Activated CD4-positive, alpha-beta memory T cell treated with anti-CD3 and anti-CD28 coated beads for 36 hours (primary cell): ENCODE measurements around the gene TUNAR. TPM values are rescaled to one million over a fixed set of nuclear protein-coding genes. Genes with fewer than 3 reads are reported as not detected.

Source experiments
- CTCF ChIA-PET: fragments of 350-600 bp; sonication (Branson Sonifier 250); formaldehyde crosslinking; loops from one replicate; lab custom pipeline; 2021; ENCODE audit warnings: antibody characterized with exemption, inconsistent platforms; lab: Charles Lee
- POLR2A ChIA-PET: fragments of 350-600 bp; sonication (Branson Sonifier 250); formaldehyde crosslinking; loops from one replicate; lab custom pipeline; 2021; ENCODE audit warnings: antibody characterized with exemption; lab: Charles Lee
- DNase-seq: peaks from one replicate; pipeline ENCODE4 v3.0.0-alpha.2; 2020
- H3K27ac Mint-ChIP-seq: one replicate; pipeline ENCODE4 v1.8.0; 2021; ENCODE audit warnings: mixed read lengths
- H3K27me3 Mint-ChIP-seq: one replicate; pipeline ENCODE4 v1.8.0; 2021; ENCODE audit warnings: mixed read lengths
- H3K36me3 Mint-ChIP-seq: one replicate; pipeline ENCODE4 v1.8.0; 2021; ENCODE audit warnings: mixed read lengths
- H3K4me1 Mint-ChIP-seq: one replicate; pipeline ENCODE4 v1.8.0; 2021; ENCODE audit warnings: low read depth, mixed read lengths
- H3K4me3 Mint-ChIP-seq: one replicate; pipeline ENCODE4 v1.8.0; 2021; ENCODE audit warnings: mild to moderate bottlenecking, mixed read lengths
- H3K9me3 Mint-ChIP-seq: one replicate; pipeline ENCODE4 v1.8.0; 2021; ENCODE audit warnings: mixed read lengths
- intact Hi-C: fragments of 100-400 bp; cut with micrococcal nuclease; formaldehyde crosslinking; loops from one replicate; pipeline ENCODE4 v1.15.1; 2023
- total RNA-seq, 2 experiments: library from RNA; stranded (reverse); gene quantifications; one replicate each; pipeline ENCODE4 v1.2.3, GENCODE V29; 2021

TUNAR gene
- total RNA-seq, 2 experiments from 2014 or later, result not detected

DNA sequence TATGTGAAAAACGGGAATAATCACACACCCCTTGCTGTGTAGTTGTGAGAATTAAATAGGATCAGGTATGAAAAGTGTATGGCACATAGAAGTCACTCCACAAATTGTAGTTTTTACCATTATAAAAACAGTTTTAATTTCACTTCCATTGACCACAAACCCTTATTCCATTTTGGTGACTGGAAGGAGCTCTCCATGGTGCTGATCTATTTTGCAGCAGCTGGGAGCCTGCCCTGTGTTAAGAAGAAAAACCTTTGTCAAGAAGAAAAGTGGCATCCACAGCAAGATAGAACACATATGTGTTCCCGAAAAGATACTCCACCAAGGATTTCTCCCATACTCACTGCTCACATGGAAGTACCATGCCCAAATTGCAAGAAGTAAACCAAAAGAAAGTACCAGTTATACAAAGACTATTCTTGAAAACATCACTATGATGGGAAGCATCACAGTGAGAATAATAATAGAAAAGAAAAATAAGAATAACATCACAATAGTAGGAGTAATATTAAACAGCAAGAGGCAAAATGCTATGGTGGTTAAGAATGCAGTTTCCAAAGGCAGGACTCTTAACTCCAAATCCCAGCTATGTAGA lies 58.7 kb downstream of the TUNAR start:
- H3K4me1 Mint-ChIP-seq, result no peaks in the 10 kb centered on the region
- H3K9me3 Mint-ChIP-seq, result no peaks in the 10 kb centered on the region
- POLR2A ChIA-PET, result no interaction called here
- H3K27ac Mint-ChIP-seq, result no peak overlapping the region
- H3K4me3 Mint-ChIP-seq, result no peak overlapping the region
- H3K27me3 Mint-ChIP-seq, result peaks cover 14% of the 10 kb centered on the region
- peak; percentile 11 for DNase-seq
- CTCF ChIA-PET, result no interaction called here
- intact Hi-C loops, result no loop called here
- no peaks in the 10 kb centered on the region for H3K36me3 Mint-ChIP-seq

DNA sequence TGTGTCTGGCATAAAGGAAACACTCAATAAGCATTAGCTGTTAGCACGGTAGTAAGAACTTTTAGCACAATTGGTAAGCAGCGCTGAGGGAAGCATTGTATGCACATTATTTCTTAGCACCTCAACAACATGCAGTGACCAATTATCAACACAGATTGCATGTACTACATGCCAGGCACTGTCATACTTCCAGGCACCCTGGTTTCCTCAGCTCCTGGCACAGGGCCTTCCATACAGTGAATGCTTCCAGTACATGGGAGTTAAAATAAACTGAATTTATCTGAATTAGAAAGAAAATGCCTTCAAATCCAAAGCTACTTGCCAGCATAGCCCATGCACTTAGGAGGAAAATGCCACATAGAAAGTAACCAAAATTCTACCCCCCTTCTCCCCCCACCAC lies 59.4 kb downstream of the TUNAR start:
- CTCF ChIA-PET, result no interaction called here
- no peak for DNase-seq
- no peak overlapping the region for H3K27ac Mint-ChIP-seq
- no peaks in the 10 kb centered on the region for H3K4me1 Mint-ChIP-seq
- H3K9me3 Mint-ChIP-seq, result peaks cover under 1% of the 10 kb centered on the region
- POLR2A ChIA-PET, result no interaction called here
- intact Hi-C loops, result no loop called here
- no peak overlapping the region for H3K4me3 Mint-ChIP-seq
- no peaks in the 10 kb centered on the region for H3K36me3 Mint-ChIP-seq
- peaks cover 14% of the 10 kb centered on the region for H3K27me3 Mint-ChIP-seq

DNA sequence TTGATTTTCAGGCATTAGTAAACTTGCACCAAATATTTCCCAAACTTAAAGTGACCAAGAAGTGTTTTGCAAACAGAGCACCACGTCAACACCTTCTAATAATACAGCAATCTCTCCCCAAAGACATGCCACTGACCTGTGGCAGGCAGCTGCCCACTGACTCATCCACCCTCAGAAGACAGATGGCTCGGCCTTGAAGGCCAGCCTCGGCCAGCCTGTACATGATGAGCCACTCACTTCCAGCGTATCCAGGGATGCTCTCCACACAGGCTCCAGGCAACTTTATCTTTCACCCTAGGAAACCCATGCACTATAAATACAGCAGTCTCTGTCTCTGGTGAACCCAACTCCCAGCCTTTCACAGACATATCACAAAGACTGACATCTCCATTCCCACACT lies 62.7 kb downstream of the TUNAR start:
- ChIA-PET CTCF (no interaction called here), POLR2A (no interaction called here)
- Mint-ChIP-seq H3K9me3 (peaks cover 19% of the 10 kb centered on the region), H3K4me1 (no peaks in the 10 kb centered on the region), H3K27me3 (peaks cover 6% of the 10 kb centered on the region), H3K36me3 (peaks cover 3% of the 10 kb centered on the region), H3K4me3 (no peak overlapping the region), H3K27ac (no peak overlapping the region)
- no peak for DNase-seq
- intact Hi-C loops, result no loop called here

DNA sequence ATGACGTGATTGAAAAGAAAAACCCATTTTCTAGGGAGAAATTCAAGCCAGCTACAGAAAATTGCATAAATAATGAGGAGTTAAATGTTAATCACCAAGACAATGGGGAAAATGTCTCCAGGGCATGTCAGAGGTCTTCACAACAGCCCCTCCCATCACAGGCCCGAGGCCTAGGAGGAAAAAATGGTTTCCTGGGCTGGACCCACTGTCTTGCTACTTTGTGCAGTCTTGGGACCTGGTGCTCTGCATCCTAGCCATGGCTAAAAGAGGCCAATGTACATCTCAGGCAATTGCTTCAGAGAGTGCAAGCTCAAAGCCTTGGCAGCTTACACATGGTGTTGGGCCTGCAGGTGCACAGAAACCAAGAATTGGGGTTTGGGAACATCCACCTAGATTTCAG lies 65.3 kb downstream of the TUNAR start:
- DNase-seq, result no peak
- H3K36me3 Mint-ChIP-seq, result peaks cover 3% of the 10 kb centered on the region
- H3K27me3 Mint-ChIP-seq, result peaks cover 6% of the 10 kb centered on the region
- intact Hi-C loops, result no loop called here
- H3K27ac Mint-ChIP-seq, result no peak overlapping the region
- ChIA-PET POLR2A (no interaction called here), CTCF (no interaction called here)
- H3K9me3 Mint-ChIP-seq, result peaks cover 19% of the 10 kb centered on the region
- H3K4me1 Mint-ChIP-seq, result no peaks in the 10 kb centered on the region
- H3K4me3 Mint-ChIP-seq, result no peak overlapping the region

DNA sequence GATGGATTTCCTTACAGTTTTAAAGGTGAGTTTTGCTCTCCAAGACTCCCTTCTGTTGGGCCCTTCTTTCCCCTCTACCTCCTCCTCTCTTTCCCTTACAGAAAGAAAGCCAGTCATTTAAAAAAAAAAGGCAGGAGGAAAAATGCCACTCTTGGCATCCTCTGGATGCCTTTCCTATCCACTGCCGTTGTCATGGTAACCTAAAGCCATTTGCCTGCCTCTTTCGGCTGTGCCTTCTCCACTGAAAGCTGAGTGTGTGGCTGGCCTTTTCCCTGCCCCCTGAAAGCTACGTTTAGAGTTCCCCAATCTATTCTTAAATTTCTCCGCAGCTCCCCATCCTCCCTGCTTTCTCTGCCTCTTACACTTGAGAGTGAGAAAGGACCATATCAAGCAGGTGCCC lies 67.1 kb downstream of the TUNAR start:
- peaks cover 19% of the 10 kb centered on the region for H3K9me3 Mint-ChIP-seq
- no peak overlapping the region for H3K4me3 Mint-ChIP-seq
- H3K27me3 Mint-ChIP-seq, result peaks cover 8% of the 10 kb centered on the region
- ChIA-PET CTCF (no interaction called here), POLR2A (no interaction called here)
- peaks cover 3% of the 10 kb centered on the region for H3K36me3 Mint-ChIP-seq
- H3K4me1 Mint-ChIP-seq, result no peaks in the 10 kb centered on the region
- intact Hi-C loops, result no loop called here
- no peak overlapping the region for H3K27ac Mint-ChIP-seq
- DNase-seq, result no peak

DNA sequence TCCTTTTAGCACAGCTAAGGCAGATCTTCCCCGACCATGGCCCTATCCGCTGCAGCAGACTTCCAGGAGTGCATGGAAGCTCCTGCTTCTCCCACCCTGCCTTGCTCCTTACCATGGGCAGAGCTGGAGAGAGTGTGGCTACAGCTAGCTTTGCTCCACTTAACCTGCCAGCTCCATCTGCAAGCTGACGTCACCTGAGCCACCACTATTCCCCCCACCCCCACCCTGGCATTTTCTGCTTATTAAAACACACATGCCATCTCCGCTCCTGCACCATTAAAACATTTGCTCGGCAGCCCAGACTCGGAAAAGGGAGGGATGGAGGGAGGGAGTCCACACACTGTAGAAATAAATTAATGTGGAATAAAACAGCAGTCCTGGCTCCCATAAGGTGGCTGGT lies 67.8 kb downstream of the TUNAR start:
- Mint-ChIP-seq H3K4me3 (no peak overlapping the region), H3K4me1 (no peaks in the 10 kb centered on the region), H3K36me3 (peaks cover 3% of the 10 kb centered on the region), H3K27ac (no peak overlapping the region), H3K27me3 (peaks cover 8% of the 10 kb centered on the region), H3K9me3 (peaks cover 19% of the 10 kb centered on the region)
- ChIA-PET CTCF (no interaction called here), POLR2A (no interaction called here)
- no peak for DNase-seq
- intact Hi-C loops, result no loop called here

DNA sequence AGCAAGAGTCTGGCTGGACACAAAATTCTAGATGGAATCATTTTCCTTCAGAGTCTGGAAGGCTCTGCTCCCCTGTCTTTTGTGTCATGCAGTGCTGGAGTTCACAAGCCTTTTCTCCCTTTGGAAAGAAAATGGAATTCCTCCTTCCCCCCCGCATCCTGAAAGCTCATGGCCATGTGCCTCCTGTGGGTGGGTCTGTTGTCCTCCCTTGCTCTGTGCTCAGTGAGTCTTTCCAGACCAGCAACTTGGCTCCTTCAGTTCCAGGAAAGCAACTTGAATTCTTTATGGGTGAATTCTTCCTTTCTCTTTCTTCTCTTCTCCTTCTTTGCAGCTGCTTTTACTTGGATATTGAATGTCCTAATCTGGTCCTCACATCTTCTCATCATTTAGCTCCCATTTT lies 70.2 kb downstream of the TUNAR start:
- Mint-ChIP-seq H3K9me3 (peaks cover 12% of the 10 kb centered on the region), H3K27me3 (peaks cover 16% of the 10 kb centered on the region), H3K27ac (no peak overlapping the region), H3K4me1 (no peaks in the 10 kb centered on the region), H3K4me3 (no peak overlapping the region), H3K36me3 (no peaks in the 10 kb centered on the region)
- no peak for DNase-seq
- intact Hi-C loops, result no loop called here
- ChIA-PET CTCF (interaction anchor here (0.7 kb wide), 1 partner anchor 48 kb away, joined by 3 read pairs; no protein-coding TSS in a partner anchor), POLR2A (no interaction called here)

DNA sequence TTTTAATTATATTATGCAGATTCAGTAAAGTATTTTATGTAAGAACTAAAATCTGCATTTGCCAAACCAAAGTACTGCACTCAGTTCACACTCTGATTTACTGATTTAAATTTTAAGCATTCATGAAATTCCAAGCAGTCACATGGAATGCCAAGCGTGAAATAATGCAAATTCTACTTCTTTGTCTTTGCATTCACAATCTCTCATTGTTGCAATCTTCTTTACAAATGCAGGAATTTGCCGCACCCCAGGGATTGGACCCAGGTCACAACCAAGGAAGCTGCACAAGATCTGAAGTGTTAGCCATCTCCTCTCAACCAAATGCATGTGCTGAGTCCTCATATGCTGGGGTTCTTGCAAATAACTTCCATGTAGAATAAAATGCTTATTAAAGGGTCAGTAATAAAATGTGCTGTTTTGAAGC lies 71.9 kb downstream of the TUNAR start:
- POLR2A ChIA-PET, result no interaction called here
- intact Hi-C loops, result no loop called here
- H3K4me3 Mint-ChIP-seq, result no peak overlapping the region

DNA sequence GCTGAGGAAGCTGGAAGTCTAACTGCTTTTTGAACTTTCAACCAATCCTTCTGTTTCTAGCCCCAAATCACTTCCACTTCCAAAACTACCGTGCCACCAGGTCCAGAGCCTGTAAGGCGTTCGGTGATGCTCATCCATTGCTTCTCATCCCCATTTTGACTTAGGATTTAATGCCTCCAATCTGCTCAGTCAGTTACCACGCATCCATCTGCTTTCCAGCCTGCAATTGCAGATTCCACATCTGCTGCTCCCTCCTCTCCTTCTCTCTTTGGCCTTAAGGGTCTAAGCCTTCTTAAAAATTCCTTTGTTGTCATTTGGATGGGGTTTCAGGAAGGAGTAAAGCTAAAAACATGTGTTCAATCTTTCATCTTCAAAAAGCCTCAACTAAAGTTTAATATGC lies 74.7 kb downstream of the TUNAR start:
- Mint-ChIP-seq H3K9me3 (no peaks in the 10 kb centered on the region), H3K27ac (no peak overlapping the region), H3K36me3 (no peaks in the 10 kb centered on the region), H3K27me3 (peaks cover 31% of the 10 kb centered on the region), H3K4me1 (no peaks in the 10 kb centered on the region), H3K4me3 (no peak overlapping the region)
- ChIA-PET CTCF (no interaction called here), POLR2A (no interaction called here)
- intact Hi-C loops, result no loop called here
- no peak for DNase-seq

More for the DNA sequence above, 71.9 kb downstream of the TUNAR start:
- CTCF ChIA-PET, result no interaction called here
- H3K27me3 Mint-ChIP-seq, result peaks cover 24% of the 10 kb centered on the region
- H3K27ac Mint-ChIP-seq, result no peak overlapping the region
- no peaks in the 10 kb centered on the region for H3K9me3 Mint-ChIP-seq
- no peak for DNase-seq
- H3K4me1 Mint-ChIP-seq, result no peaks in the 10 kb centered on the region
- no peaks in the 10 kb centered on the region for H3K36me3 Mint-ChIP-seq

DNA sequence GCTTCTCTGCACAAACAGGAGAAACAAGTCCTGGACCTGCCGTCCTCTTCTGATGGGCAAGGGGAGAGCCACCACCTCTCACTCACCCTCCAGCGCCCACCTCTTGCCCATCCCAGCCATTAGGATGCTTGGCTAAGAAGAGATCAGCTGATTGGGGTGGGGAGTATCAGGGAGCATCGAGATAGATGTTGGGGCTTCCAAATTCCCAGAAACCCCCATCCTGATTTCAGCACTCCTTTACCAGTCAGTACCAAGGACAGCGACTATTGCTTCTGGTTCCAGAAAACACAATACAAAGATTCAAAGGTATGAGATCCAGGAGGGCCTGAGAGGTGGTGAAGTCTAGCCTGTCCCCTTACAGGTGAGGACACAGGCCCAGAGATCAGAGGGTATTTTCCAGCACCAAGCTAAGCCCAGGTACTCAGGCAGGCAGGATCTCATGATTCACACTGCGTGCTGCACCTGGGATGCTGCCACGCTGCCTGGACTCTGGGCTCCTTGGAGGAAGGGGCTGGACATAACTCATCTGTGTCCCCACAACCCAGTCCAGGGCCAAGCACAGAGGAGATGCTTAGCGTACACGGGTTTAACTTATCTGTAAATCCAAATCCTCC lies 76.6 kb downstream of the TUNAR start:
- Mint-ChIP-seq H3K4me3 (no peak overlapping the region), H3K9me3 (no peaks in the 10 kb centered on the region), H3K27me3 (peaks cover 35% of the 10 kb centered on the region), H3K27ac (no peak overlapping the region), H3K4me1 (no peaks in the 10 kb centered on the region), H3K36me3 (no peaks in the 10 kb centered on the region)
- DNase-seq, result no peak
- CTCF ChIA-PET, result no interaction called here
- POLR2A ChIA-PET, result no interaction called here
- intact Hi-C loops, result no loop called here

DNA sequence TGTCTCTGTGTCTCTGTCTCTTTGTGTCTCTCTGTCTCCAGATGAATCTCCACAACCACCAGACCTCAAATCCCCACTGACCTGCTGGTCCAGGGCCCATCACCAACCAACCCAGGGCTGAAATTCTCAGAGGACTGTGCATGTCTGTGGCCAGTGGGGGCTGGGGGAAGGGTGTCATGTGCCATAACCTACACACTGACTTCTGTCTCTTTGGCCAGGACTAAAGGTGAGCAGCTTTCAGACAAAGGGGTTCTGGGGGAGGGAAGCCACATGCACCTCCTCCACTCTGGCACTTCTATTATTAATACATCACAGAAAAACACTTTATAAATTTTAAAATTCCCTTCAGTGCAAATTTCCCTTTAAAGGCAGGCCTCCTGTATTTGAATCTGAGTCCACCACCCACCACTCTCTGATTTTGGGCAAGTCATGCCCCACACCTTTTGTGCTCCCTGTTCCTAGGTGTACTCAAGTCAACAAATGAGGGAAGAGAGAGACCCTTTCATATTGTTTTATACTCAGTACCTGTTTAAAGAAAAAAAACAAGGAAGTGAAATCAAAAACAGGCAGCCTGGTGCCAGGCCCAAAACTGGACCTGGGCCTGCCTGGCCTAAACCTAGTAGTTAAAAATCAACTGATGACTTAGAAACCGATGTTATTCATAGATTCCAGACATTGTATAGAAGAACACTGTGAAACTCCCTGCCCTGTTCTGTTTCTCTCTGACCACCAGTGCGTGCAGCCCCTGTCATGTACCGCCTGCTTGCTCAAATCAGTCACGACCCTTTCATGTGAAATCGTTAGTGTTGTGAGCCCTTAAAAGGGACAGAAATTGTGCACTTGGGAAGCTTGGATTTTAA lies 80.2 kb downstream of the TUNAR start:
- H3K36me3 Mint-ChIP-seq, result no peaks in the 10 kb centered on the region
- CTCF ChIA-PET, result no interaction called here
- peaks cover 34% of the 10 kb centered on the region for H3K27me3 Mint-ChIP-seq

DNA sequence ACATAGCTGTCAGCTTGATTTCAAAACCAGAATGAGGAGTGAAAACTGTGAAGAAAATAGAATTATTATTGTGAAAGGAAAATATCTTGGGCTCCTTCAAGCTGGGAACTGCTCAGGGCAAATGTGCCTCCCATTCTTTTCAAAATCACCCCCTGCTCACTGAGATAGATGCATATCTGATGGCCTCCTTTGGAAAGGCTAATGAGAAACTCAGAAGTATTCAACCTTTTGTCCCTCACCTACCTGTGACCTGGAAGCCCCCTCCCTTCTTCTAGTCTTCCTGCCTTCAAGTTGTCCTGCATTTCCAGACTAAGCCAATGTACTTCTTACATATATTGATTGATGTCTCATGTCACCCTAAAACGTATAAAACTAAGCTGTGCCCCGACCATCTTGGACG lies 81.5 kb downstream of the TUNAR start:
- Mint-ChIP-seq H3K27me3 (peaks cover 28% of the 10 kb centered on the region), H3K36me3 (no peaks in the 10 kb centered on the region), H3K9me3 (no peaks in the 10 kb centered on the region), H3K27ac (no peak overlapping the region), H3K4me1 (no peaks in the 10 kb centered on the region), H3K4me3 (no peak overlapping the region)
- ChIA-PET CTCF (interaction anchor here (1.1 kb wide), 1 partner anchor 184 kb away, joined by 5 read pairs; no protein-coding TSS in a partner anchor), POLR2A (no interaction called here)
- DNase-seq, result no peak
- intact Hi-C loops, result no loop called here

More for the DNA sequence above, 80.2 kb downstream of the TUNAR start:
- intact Hi-C loops, result no loop called here
- no peak for DNase-seq
- Mint-ChIP-seq H3K27ac (no peak overlapping the region), H3K4me3 (no peak overlapping the region), H3K4me1 (no peaks in the 10 kb centered on the region), H3K9me3 (no peaks in the 10 kb centered on the region)
- POLR2A ChIA-PET, result no interaction called here
